Lung (tissue), 12 donors: ENCODE data around the gene ECM1. TPM values are rescaled to one million over a fixed set of nuclear protein-coding genes. Genes with fewer than 3 reads are reported as not detected.

Experiments
- ATAC-seq: fragments of 200-7000 bp; cut with Tn5 transposase; one replicate; pipeline ENCODE4 v1.9.1; 2020; ENCODE audit warnings: moderate number of reproducible peaks; ENCODE audit not compliant: insufficient read depth, low FRiP score
- DNase-seq, 3 donors: peaks; one replicate each; pipeline ENCODE4 v3.0.0-alpha.2; 2013 to 2017
- H3K27ac ChIP-seq, 2 donors: one replicate each; pipeline ENCODE4 v1.5.1; 2013; ENCODE audit warnings: mild to moderate bottlenecking in 2 of 2, moderate library complexity in 2 of 2, control low read depth in 1 of 2, inconsistent platforms in 1 of 2, low read depth in 1 of 2, low read length in 1 of 2
- H3K27me3 ChIP-seq, 3 donors: one replicate each; pipeline ENCODE4 v1.5.1; 2013; ENCODE audit warnings: low read length in 2 of 3; ENCODE audit not compliant: control insufficient read depth in 3 of 3, insufficient read depth in 3 of 3
- H3K36me3 ChIP-seq, 4 donors: one replicate each; pipeline ENCODE4 v1.5.1; 2013; ENCODE audit warnings: low read length in 4 of 4, mild to moderate bottlenecking in 1 of 4, moderate library complexity in 1 of 4; ENCODE audit not compliant: control insufficient read depth in 4 of 4, insufficient read depth in 4 of 4
- H3K4me1 ChIP-seq, 5 donors: one replicate each; pipeline ENCODE4 v1.5.1; 2013; ENCODE audit warnings: low read length in 5 of 5, mild to moderate bottlenecking in 2 of 5, moderate library complexity in 1 of 5; ENCODE audit not compliant: control insufficient read depth in 5 of 5, insufficient read depth in 5 of 5
- H3K4me3 ChIP-seq: one replicate; pipeline ENCODE4 v1.5.1; 2013; ENCODE audit warnings: mild to moderate bottlenecking, control low read depth, moderate library complexity
- H3K9ac ChIP-seq, 2 donors: one replicate each; pipeline ENCODE4 v1.5.1; 2013; ENCODE audit warnings: low read length in 2 of 2, control low read depth in 1 of 2; ENCODE audit not compliant: insufficient read depth in 1 of 2
- H3K9me3 ChIP-seq, 4 donors: one replicate each; pipeline ENCODE4 v1.5.1; 2013; ENCODE audit warnings: low read length in 3 of 4, mild to moderate bottlenecking in 1 of 4, moderate library complexity in 1 of 4; ENCODE audit not compliant: control insufficient read depth in 4 of 4, insufficient read depth in 3 of 4
- WGBS, 2 donors: extraction: QIAGEN DNeasy Blood & Tissue Kit; methylation state at CpG; one replicate each; pipeline ENCODE4 v1.1.7; 2013; 5-methylcytosine and 5-hydroxymethylcytosine counted together
- polyA plus RNA-seq, 2 donors: library from polyadenylated mRNA; stranded (reverse); fragments of 200-250 nt; gene quantifications; one replicate each; pipeline ENCODE4 v1.2.1, GENCODE V29; 2013
- total RNA-seq, 2 donors: library from RNA; depleted of rRNA in 1 of 2; stranded (reverse); fragments of >200 nt in 1 of 2; gene quantifications; one replicate each; pipeline ENCODE4 v1.2.1, GENCODE V29; 2014 to 2021
- TF ChIP-seq, protein P1 (sequence below): IDR thresholded peaks from 2 replicates; pipeline ENCODE4 v1.5.1; 2012; ENCODE audit warnings: mild to moderate bottlenecking; ENCODE audit errors: control extremely low read depth, extremely low read depth
- donor health status: control.
- donor health status: control.
- donor health status: Bipolar disorder and iron deficiency.
- donor health status: healthy.
- donor health status: DM: yes; HTN: yes; CAD: no.

The ECM1 gene
- total and polyA plus RNA-seq, 4 donors = 1.2 to 20.0 (median 10.7) TPM

DNA sequence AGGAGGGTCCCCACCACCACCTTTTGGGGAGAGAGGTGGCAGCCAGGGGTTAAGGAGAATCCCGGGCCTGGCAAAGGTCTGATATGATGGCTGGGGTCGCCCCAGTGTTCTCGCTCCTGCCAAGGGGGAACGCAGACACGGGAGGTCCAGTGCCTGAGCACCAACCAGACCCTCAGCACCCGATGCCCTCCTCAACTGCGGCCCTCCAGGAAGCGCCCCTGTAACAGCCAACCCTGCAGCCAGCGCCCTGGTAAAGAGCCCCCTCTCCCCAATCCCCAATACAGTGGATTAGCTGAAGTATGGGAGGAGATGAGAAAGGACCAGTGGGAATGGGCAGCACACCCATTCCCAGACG is 51.7 kb downstream of the ECM1 start:
- no peaks in the 10 kb centered on the region for H3K27me3 ChIP-seq
- peaks cover 17 to 42% (median 28%) of the 10 kb centered on the region in 5 donors for H3K4me1 ChIP-seq
- ATAC-seq (no peak), DNase-seq (no peak)
- no peak overlapping the region for H3K9ac ChIP-seq
- H3K27ac ChIP-seq = peak overlapping the region in 1 of 2 donors; percentile 77
- H3K4me3 ChIP-seq = no peak overlapping the region
- 67 to 76% methylated on average over 10 of the region's 10 CpGs for WGBS, 2 donors
- H3K9me3 ChIP-seq = no peaks in the 10 kb centered on the region
- peaks cover 0 to 21% (median 7%) of the 10 kb centered on the region in 4 donors for H3K36me3 ChIP-seq
- TF ChIP-seq, protein P1, sequence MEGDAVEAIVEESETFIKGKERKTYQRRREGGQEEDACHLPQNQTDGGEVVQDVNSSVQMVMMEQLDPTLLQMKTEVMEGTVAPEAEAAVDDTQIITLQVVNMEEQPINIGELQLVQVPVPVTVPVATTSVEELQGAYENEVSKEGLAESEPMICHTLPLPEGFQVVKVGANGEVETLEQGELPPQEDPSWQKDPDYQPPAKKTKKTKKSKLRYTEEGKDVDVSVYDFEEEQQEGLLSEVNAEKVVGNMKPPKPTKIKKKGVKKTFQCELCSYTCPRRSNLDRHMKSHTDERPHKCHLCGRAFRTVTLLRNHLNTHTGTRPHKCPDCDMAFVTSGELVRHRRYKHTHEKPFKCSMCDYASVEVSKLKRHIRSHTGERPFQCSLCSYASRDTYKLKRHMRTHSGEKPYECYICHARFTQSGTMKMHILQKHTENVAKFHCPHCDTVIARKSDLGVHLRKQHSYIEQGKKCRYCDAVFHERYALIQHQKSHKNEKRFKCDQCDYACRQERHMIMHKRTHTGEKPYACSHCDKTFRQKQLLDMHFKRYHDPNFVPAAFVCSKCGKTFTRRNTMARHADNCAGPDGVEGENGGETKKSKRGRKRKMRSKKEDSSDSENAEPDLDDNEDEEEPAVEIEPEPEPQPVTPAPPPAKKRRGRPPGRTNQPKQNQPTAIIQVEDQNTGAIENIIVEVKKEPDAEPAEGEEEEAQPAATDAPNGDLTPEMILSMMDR = no peak

DNA sequence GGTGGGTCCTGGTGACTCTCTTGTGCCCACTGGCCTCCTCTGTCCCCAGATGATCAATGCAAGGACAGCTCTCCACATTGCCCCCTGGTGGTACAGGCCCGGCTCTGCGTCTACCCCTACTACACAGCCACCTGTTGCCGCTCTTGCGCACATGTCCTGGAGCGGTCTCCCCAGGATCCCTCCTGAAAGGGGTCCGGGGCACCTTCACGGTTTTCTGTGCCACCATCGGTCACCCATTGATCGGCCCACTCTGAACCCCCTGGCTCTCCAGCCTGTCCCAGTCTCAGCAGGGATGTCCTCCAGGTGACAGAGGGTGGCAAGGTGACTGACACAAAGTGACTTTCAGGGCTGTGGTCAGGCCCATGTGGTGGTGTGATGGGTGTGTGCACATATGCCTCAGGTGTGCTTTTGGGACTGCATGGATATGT is 52.1 kb downstream of the ECM1 start:
- TF ChIP-seq, protein P1 = peak; percentile 62
- Histone ChIP-seq H3K27me3 (no peaks in the 10 kb centered on the region), H3K9me3 (no peaks in the 10 kb centered on the region), H3K27ac (peak overlapping the region; percentile 93 to 96), H3K36me3 (peaks cover 0 to 21% (median 7%) of the 10 kb centered on the region in 4 donors), H3K4me1 (peaks cover 19 to 42% (median 28%) of the 10 kb centered on the region in 5 donors), H3K4me3 (no peak overlapping the region), H3K9ac (peak overlapping the region in 1 of 2 donors; percentile 61)
- peak; percentile 60 to 68 (median 67) for DNase-seq
- WGBS, 2 donors = 24 to 31% methylated on average over 9 of the region's 9 CpGs
- no peak for ATAC-seq

DNA sequence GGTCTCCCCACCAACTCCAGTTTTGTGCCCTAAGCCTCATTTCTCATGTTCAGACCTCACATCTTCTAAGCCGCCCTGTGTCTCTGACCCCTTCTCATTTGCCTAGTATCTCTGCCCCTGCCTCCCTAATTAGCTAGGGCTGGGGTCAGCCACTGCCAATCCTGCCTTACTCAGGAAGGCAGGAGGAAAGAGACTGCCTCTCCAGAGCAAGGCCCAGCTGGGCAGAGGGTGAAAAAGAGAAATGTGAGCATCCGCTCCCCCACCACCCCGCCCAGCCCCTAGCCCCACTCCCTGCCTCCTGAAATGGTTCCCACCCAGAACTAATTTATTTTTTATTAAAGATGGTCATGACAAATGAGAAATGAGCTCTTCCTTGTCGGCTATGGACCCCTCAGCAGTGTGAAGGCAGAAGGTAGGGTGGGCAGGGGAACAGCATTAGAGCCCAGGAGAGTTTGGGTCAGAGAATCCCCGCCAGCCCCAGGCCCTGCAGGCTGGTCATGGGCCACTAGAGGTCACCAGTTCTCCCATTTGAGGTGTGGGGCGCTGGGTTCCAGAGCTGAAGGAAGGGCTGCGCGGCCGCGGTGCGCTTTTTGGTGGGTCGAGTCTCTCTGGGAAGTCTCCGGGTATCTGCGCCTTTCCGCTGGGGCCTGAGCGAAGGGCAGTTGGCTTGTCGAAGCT is 52.8 kb downstream of the ECM1 start:
- Histone ChIP-seq H3K9ac (peak overlapping the region; percentile 90 to 92), H3K4me1 (peaks cover 19 to 42% (median 28%) of the 10 kb centered on the region in 5 donors), H3K27me3 (no peaks in the 10 kb centered on the region), H3K27ac (peak overlapping the region; percentile 93 to 96), H3K36me3 (peaks cover 0 to 15% (median 3%) of the 10 kb centered on the region in 4 donors), H3K9me3 (no peaks in the 10 kb centered on the region), H3K4me3 (peak overlapping the region; percentile 47)
- peak in 2 of 3 donors; percentile 91 to 93 for DNase-seq
- TF ChIP-seq, protein P1 = peak; percentile 72
- peak; percentile 46 for ATAC-seq
- 17% methylated on average over 17 of the region's 17 CpGs for WGBS, 2 donors
